Epithelial cell of alveolus of lung (primary cell): ENCODE results near the gene USP28. TPM values are rescaled to one million over a fixed set of nuclear protein-coding genes. Genes with fewer than 3 reads are reported as not detected.

ENCODE experiments used
- total RNA-seq: library from RNA; depleted of rRNA; stranded (reverse); fragments of >200 nt; gene quantifications from 2 replicates; pipeline ENCODE4 v1.2.1, GENCODE V29; 2015

USP28 gene
- 20.6 and 23.6 TPM in 2 replicates for total RNA-seq

GRCh38 chr11:113875234-113876073 is at the start of gene USP28:
Gene USP28, minus strand, starts transcription at chr11:113875572. Its CDS starts 71 bp downstream, at chr11:113875501.

GRCh38 chr11:113904379-113905101 is 29.2 kb upstream of the USP28 start, which contains the start of gene HTR3B:
Gene HTR3B, plus strand, starts transcription at chr11:113904796. Its CDS starts 138 bp downstream, at chr11:113904934.

GRCh38 chr11:113779496-113779895 is 95.9 kb downstream of the USP28 start, which contains the start of gene CLDN25:
Gene CLDN25, plus strand, starts transcription at chr11:113779796. Its CDS starts 0 bp downstream, at chr11:113779796.

GRCh38 chr11:113773416-113774173 is 101.8 kb downstream of the USP28 start, which contains the start of gene ZW10:
Gene ZW10, minus strand, starts transcription at chr11:113773692. Its CDS starts 26 bp downstream, at chr11:113773666.

Other genes starting within 250 kb of the USP28 start
- 0.32 TPM in 1 of 2 replicates, not detected in the other for gene TMPRSS5, start 169.3 kb downstream of the USP28 start, total RNA-seq
- gene ZW10, start 101.9 kb downstream of the USP28 start, total RNA-seq: 11.9 and 17.6 TPM in 2 replicates
- gene CLDN25, start 95.8 kb downstream of the USP28 start, total RNA-seq: not detected in 2 replicates
- gene HTR3B, start 29.2 kb upstream of the USP28 start, total RNA-seq: not detected in 2 replicates
- gene HTR3A, start 99.5 kb upstream of the USP28 start, total RNA-seq: not detected in 2 replicates
- gene ZBTB16, start 184.1 kb upstream of the USP28 start, total RNA-seq: 7.9 and 50.1 TPM in 2 replicates